IMR-90 (cell line): ENCODE data around the gene MAFF. TPM values are rescaled to one million over a fixed set of nuclear protein-coding genes. Genes with fewer than 3 reads are reported as not detected.

Experiments
- ATAC-seq: fragments of 200-7000 bp; cut with Tn5 transposase; 2 replicates; pipeline ENCODE4 v1.9.1; 2020; ENCODE audit warnings: low read depth, mild to moderate bottlenecking, moderate library complexity
- BruUV-seq: library from RNA; stranded (reverse); fragments of 400-500 nt; replicated peaks from 2 replicates; lab custom pipeline; 2021; lab: Mats Ljungman, UMichigan
- CTCF ChIA-PET: fragments of 300-600 bp; formaldehyde crosslinking; extraction: SDS; loops from one replicate; lab custom pipeline; 2021; ENCODE audit warnings: antibody characterized with exemption; lab: Yijun Ruan, JAX
- POLR2A ChIA-PET: fragments of 300-600 bp; sonication (Branson Sonifier 250); formaldehyde crosslinking; loops from one replicate; lab custom pipeline; 2022; ENCODE audit warnings: antibody characterized with exemption; ENCODE audit not compliant: unreplicated experiment; lab: Charles Lee
- DNase-seq: peaks from one replicate; pipeline ENCODE4 v3.0.0; 2013
- H2AFZ ChIP-seq: replicated peaks from 2 replicates; pipeline ENCODE3; 2013; ENCODE audit warnings: low read length, mild to moderate bottlenecking; ENCODE audit not compliant: poor library complexity
- H2AK5ac ChIP-seq: 2 replicates; pipeline ENCODE4 v1.6.1; 2013; ENCODE audit warnings: low read depth, low read length, inconsistent platforms
- H2AK9ac ChIP-seq: replicated peaks from 2 replicates; pipeline ENCODE3; 2013; ENCODE audit warnings: mild to moderate bottlenecking, low read depth, low read length, moderate library complexity; ENCODE audit not compliant: poor library complexity
- H2BK120ac ChIP-seq: 2 replicates; pipeline ENCODE4 v1.6.1; 2013; ENCODE audit warnings: low read depth, low read length, inconsistent platforms
- H2BK15ac ChIP-seq: 3 replicates; pipeline ENCODE4 v1.6.1; 2013; ENCODE audit warnings: low read depth, low read length, inconsistent platforms
- H2BK20ac ChIP-seq: 2 replicates; pipeline ENCODE4 v1.6.1; 2013; ENCODE audit warnings: low read depth, mild to moderate bottlenecking, inconsistent platforms, low read length, moderate library complexity
- H2BK5ac ChIP-seq: 2 replicates; pipeline ENCODE4 v1.6.1; 2013; ENCODE audit warnings: mild to moderate bottlenecking, low read depth, low read length, inconsistent platforms; ENCODE audit not compliant: poor library complexity, severe bottlenecking
- H3K14ac ChIP-seq: replicated peaks from 2 replicates; pipeline ENCODE4 v1.6.1; 2013; ENCODE audit warnings: low read depth, low read length, inconsistent platforms
- H3K18ac ChIP-seq: 2 replicates; pipeline ENCODE4 v1.6.1; 2013; ENCODE audit warnings: low read depth, low read length, control low read depth
- H3K23ac ChIP-seq: 2 replicates; pipeline ENCODE4 v1.6.1; 2013; ENCODE audit warnings: low read depth, low read length, inconsistent platforms
- H3K27ac ChIP-seq: 2 replicates; pipeline ENCODE4 v1.5.1; 2013; ENCODE audit warnings: mild to moderate bottlenecking, control low read depth, low read length; ENCODE audit not compliant: insufficient read depth
- H3K27me3 ChIP-seq: 2 replicates; pipeline ENCODE4 v1.6.1; 2013; ENCODE audit warnings: low read length; ENCODE audit not compliant: control insufficient read depth, insufficient read depth
- H3K36me3 ChIP-seq: 2 replicates; pipeline ENCODE4 v1.6.1; 2013; ENCODE audit warnings: low read length, mixed read lengths; ENCODE audit not compliant: control insufficient read depth, insufficient read depth
- H3K4ac ChIP-seq: 2 replicates; pipeline ENCODE4 v1.6.1; 2013; ENCODE audit warnings: low read depth, low read length, inconsistent platforms
- H3K4me1 ChIP-seq: 2 replicates; pipeline ENCODE4 v1.6.1; 2013; ENCODE audit warnings: low read length, mixed read lengths; ENCODE audit not compliant: control insufficient read depth, insufficient read depth
- H3K4me2 ChIP-seq: 2 replicates; pipeline ENCODE4 v1.6.1; 2013; ENCODE audit warnings: low read depth, mild to moderate bottlenecking, control low read depth, low read length, moderate library complexity
- H3K4me3 ChIP-seq: 2 replicates; pipeline ENCODE4 v1.5.1; 2013; ENCODE audit warnings: low read depth, mild to moderate bottlenecking, control low read depth, low read length, moderate library complexity; ENCODE audit not compliant: insufficient read depth
- H3K56ac ChIP-seq: 2 replicates; pipeline ENCODE4 v1.6.1; 2013; ENCODE audit warnings: low read length, inconsistent platforms; ENCODE audit not compliant: insufficient read depth; ENCODE audit errors: extremely low read depth
- H3K79me1 ChIP-seq, 2 experiments: 2 replicates each; pipeline ENCODE4 v1.6.1; 2013; ENCODE audit warnings: low read length in 2 of 2, inconsistent platforms in 1 of 2, low read depth in 1 of 2
- H3K9ac ChIP-seq: 2 replicates; pipeline ENCODE4 v1.6.1; 2013; ENCODE audit warnings: low read depth, low read length, control low read depth
- H3K9me1 ChIP-seq: 2 replicates; pipeline ENCODE4 v1.6.1; 2013; ENCODE audit warnings: low read length, inconsistent platforms; ENCODE audit not compliant: insufficient read depth
- H3K9me3 ChIP-seq: 2 replicates; pipeline ENCODE4 v1.6.1; 2013; ENCODE audit warnings: low read length; ENCODE audit not compliant: control insufficient read depth, insufficient read depth
- H4K20me1 ChIP-seq: 2 replicates; pipeline ENCODE4 v1.6.1; 2013; ENCODE audit warnings: low read length, inconsistent platforms; ENCODE audit not compliant: insufficient read depth
- H4K5ac ChIP-seq: 2 replicates; pipeline ENCODE4 v1.6.1; 2013; ENCODE audit warnings: mild to moderate bottlenecking, low read depth, low read length, control low read depth
- H4K8ac ChIP-seq, 2 experiments: 2 replicates each; pipeline ENCODE4 v1.6.1; 2013; ENCODE audit warnings: low read depth in 2 of 2, low read length in 2 of 2, control low read depth in 1 of 2, inconsistent platforms in 1 of 2
- H4K91ac ChIP-seq: 2 replicates; pipeline ENCODE4 v1.6.1; 2013; ENCODE audit warnings: low read depth, low read length, inconsistent platforms; ENCODE audit not compliant: insufficient read depth
- BHLHE40 ChIP-seq: fragments of 150-350 bp; IDR thresholded peaks from 2 replicates; pipeline ENCODE4 v1.6.1; 2016; ENCODE audit warnings: mild to moderate bottlenecking, low read depth, low read length
- CHD1 ChIP-seq: IDR thresholded peaks from 2 replicates; pipeline ENCODE4 v1.6.1; 2012; ENCODE audit warnings: low read depth, low read length, improper control_type of control experiment
- CTCF ChIP-seq: conservative IDR thresholded peaks from 2 replicates; pipeline ENCODE4 v1.5.1; 2012; ENCODE audit warnings: mild to moderate bottlenecking, low read depth, low read length, improper control_type of control experiment
- ELK1 ChIP-seq: fragments of 150-350 bp; IDR thresholded peaks from 2 replicates; pipeline ENCODE4 v1.6.1; 2016; ENCODE audit warnings: low read depth, mild to moderate bottlenecking, low read length, moderate library complexity, borderline replicate concordance
- FOS ChIP-seq: fragments of 150-350 bp; IDR thresholded peaks from 2 replicates; pipeline ENCODE4 v1.6.1; 2016; ENCODE audit warnings: low read depth, low read length
- MAZ ChIP-seq: IDR thresholded peaks from 2 replicates; pipeline ENCODE4 v1.6.1; 2012; ENCODE audit warnings: low read depth, mild to moderate bottlenecking, low read length, improper control_type of control experiment, moderate library complexity, borderline replicate concordance
- NFE2L2 ChIP-seq: fragments of 150-350 bp; IDR thresholded peaks from 2 replicates; pipeline ENCODE4 v1.6.1; 2016; ENCODE audit warnings: low read depth, mild to moderate bottlenecking, low read length
- RAD21 ChIP-seq: IDR thresholded peaks from 2 replicates; pipeline ENCODE4 v1.6.1; 2012; ENCODE audit warnings: low read length, improper control_type of control experiment
- RCOR1 ChIP-seq: IDR thresholded peaks from 2 replicates; pipeline ENCODE4 v1.6.1; 2012; ENCODE audit warnings: mild to moderate bottlenecking, low read length, improper control_type of control experiment; ENCODE audit not compliant: insufficient replicate concordance
- RFX5 ChIP-seq: IDR thresholded peaks from 2 replicates; pipeline ENCODE4 v1.8.0; 2012; ENCODE audit warnings: low read depth, mild to moderate bottlenecking, low read length, moderate library complexity
- USF2 ChIP-seq: fragments of 150-350 bp; IDR thresholded peaks from 2 replicates; pipeline ENCODE4 v1.6.1; 2017; ENCODE audit warnings: mild to moderate bottlenecking, antibody characterized with exemption, low read length, low read depth
- WGBS, 2 experiments: methylation state at CpG; one replicate each; pipeline versions ENCODE4 v1.1.5 to v1.1.7; 2013; ENCODE audit warnings: missing lambda C conversion rate in 2 of 2; ENCODE audit not compliant: insufficient read length in 1 of 2; ENCODE audit errors: extremely low coverage in 2 of 2; 5-methylcytosine and 5-hydroxymethylcytosine counted together
- dilution Hi-C: fragments of 300-500 bp; cut with HindIII; formaldehyde crosslinking; loops from one replicate; pipeline ENCODE4 v1.14.3; 2018; ENCODE audit warnings: low sequenced_read_pairs; ENCODE audit not compliant: unreplicated experiment
- in situ Hi-C: fragments of 300-500 bp; cut with MboI; formaldehyde crosslinking; loops from 3 replicates; pipeline ENCODE4 v1.14.3; 2019; ENCODE audit warnings: low sequenced_read_pairs, inconsistent platforms, mixed read lengths
- intact Hi-C: fragments of 100-400 bp; cut with micrococcal nuclease; formaldehyde crosslinking; loops from 2 replicates; pipeline ENCODE4 v1.10.0; 2022
- polyA plus RNA-seq, 3 experiments: library from polyadenylated mRNA; depleted of rRNA; stranded (reverse); fragments of >200 nt; gene quantifications; 2 replicates each; pipeline ENCODE4 v1.2.3, GENCODE V29; 2012; ENCODE audit warnings: low replicate concordance in 1 of 3
- total RNA-seq: library from RNA; depleted of rRNA; stranded (reverse); fragments of >200 nt; gene quantifications from 2 replicates; pipeline ENCODE4 v1.2.3, GENCODE V29; 2012

Gene MAFF
- total and polyA plus RNA-seq, 2 of the 4 experiments (the other 2 are of a cell fraction): 18.3 to 25.9 TPM

GRCh38 chr22:38201371-38201710 lies 453 bp upstream of the MAFF start:
- peak overlapping the region; percentile 36 for H3K27ac ChIP-seq
- peaks cover 39% of the 10 kb centered on the region for H4K20me1 ChIP-seq
- peak overlapping the region; percentile 58 for H2BK20ac ChIP-seq
- H2BK120ac ChIP-seq: peak overlapping the region; percentile 76
- peak overlapping the region; percentile 62 for H3K14ac ChIP-seq
- H4K8ac ChIP-seq: peak overlapping the region; percentile 90 to 91
- no peaks in the 10 kb centered on the region for H3K27me3 ChIP-seq
- peak overlapping the region; percentile 79 for H4K91ac ChIP-seq
- no peaks in the 10 kb centered on the region for H3K36me3 ChIP-seq
- H2BK15ac ChIP-seq: peak overlapping the region; percentile 98; the same call in 2 of the 3 replicates
- peak overlapping the region; percentile 92 for H2AK5ac ChIP-seq
- peak overlapping the region; percentile 92 for H2AFZ ChIP-seq
- H3K18ac ChIP-seq: peak overlapping the region; percentile 37
- peak overlapping the region; percentile 48 for H3K4me3 ChIP-seq
- dilution Hi-C loops (no loop called here), in situ Hi-C loops (no loop called here), intact Hi-C loops (loop anchor here (2.0 kb wide), 1 partner anchor 21 kb away; the partner anchor contains the start of gene PLA2G6)
- H3K4me2 ChIP-seq: peak overlapping the region; percentile 93
- H3K9me1 ChIP-seq: peaks cover 21% of the 10 kb centered on the region
- peak overlapping the region; percentile 12 for H2AK9ac ChIP-seq
- H3K56ac ChIP-seq: no peak overlapping the region
- peak overlapping the region; percentile 81 for H4K5ac ChIP-seq
- TF ChIP-seq CTCF: no peak
- no peak for TF ChIP-seq RFX5
- TF ChIP-seq RCOR1: no peak
- no peak for TF ChIP-seq BHLHE40
- TF ChIP-seq MAZ: no peak
- TF ChIP-seq RAD21: no peak
- TF ChIP-seq USF2: no peak
- TF ChIP-seq FOS: no peak
- TF ChIP-seq ELK1: no peak
- TF ChIP-seq NFE2L2: no peak
- TF ChIP-seq CHD1: no peak
- peak overlapping the region; percentile 69; the same call in 1 of the 2 replicates for H3K23ac ChIP-seq
- H3K4ac ChIP-seq: peak overlapping the region; percentile 87
- peaks cover 25% of the 10 kb centered on the region for H3K4me1 ChIP-seq
- peak overlapping the region; percentile 42 for H2BK5ac ChIP-seq
- ChIA-PET POLR2A (interaction anchor here (0.7 kb wide), 1 partner anchor 81 kb away, joined by 5 read pairs; no protein-coding TSS in a partner anchor), CTCF (interaction anchor here (1.0 kb wide), 1 partner anchor 86 kb away, joined by 3 read pairs; no protein-coding TSS in a partner anchor)
- DNase-seq (no peak), ATAC-seq (no peak; the same call in 1 of the 2 replicates)
- peaks cover 3 to 43% of the 10 kb centered on the region in 2 experiments; a peak in 3 of 4 replicates for H3K79me1 ChIP-seq
- WGBS, 2 experiments: no CpG with 5 or more reads among the region's 8 CpGs
- H3K9me3 ChIP-seq: no peaks in the 10 kb centered on the region
- BruUV-seq: no TSS peak
- 0 out of 2 replicates have a peak overlapping the region, but pooled peaks have one; percentile 33 for H3K9ac ChIP-seq
